EL (cell line): Measurements from ENCODE around the gene GCNT2.
"Not testable (repeated sequence)": the region's sequence is repeated elsewhere in the genome, so short reads cannot be mapped to it uniquely, and the experiment has no call there.

ENCODE experiments used
- DNase-seq: peaks from one replicate; pipeline ENCODE4 v3.0.0-alpha.2; 2016

Gene GCNT2

GRCh38 chr6:10584607-10585006 is 63.5 kb downstream of the GCNT2 start:
- no peak for DNase-seq

GRCh38 chr6:10585209-10585845 is 64.2 kb downstream of the GCNT2 start:
- peak; percentile 33 for DNase-seq

GRCh38 chr6:10586302-10586701 is 65.2 kb downstream of the GCNT2 start:
- DNase-seq, result no peak

GRCh38 chr6:10587656-10588406 is 66.7 kb downstream of the GCNT2 start:
- no peak for DNase-seq

GRCh38 chr6:10588562-10589428 is 67.6 kb downstream of the GCNT2 start:
- DNase-seq, result no peak

- no peak for DNase-seq
These were observed 68.2 kb downstream of the GCNT2 start for GRCh38 chr6:10589429-10589727.

- no peak for DNase-seq
These were observed 68.8 kb downstream of the GCNT2 start for GRCh38 chr6:10589983-10590382.

- no peak for DNase-seq
These were observed 70.4 kb downstream of the GCNT2 start for GRCh38 chr6:10591422-10592160.

- DNase-seq, result peak; percentile 63
These were observed 74.8 kb downstream of the GCNT2 start for GRCh38 chr6:10595731-10596664.

- DNase-seq, result no peak
These were observed 76.4 kb downstream of the GCNT2 start for GRCh38 chr6:10597499-10598001.

- no peak for DNase-seq
These were observed 77.2 kb downstream of the GCNT2 start for GRCh38 chr6:10598084-10598960.

GRCh38 chr6:10599046-10599445 is 77.9 kb downstream of the GCNT2 start:
- DNase-seq, result no peak

GRCh38 chr6:10600681-10601080 is 79.5 kb downstream of the GCNT2 start:
- DNase-seq, result not testable (repeated sequence)

GRCh38 chr6:10603219-10603618 is 82.1 kb downstream of the GCNT2 start:
- no peak for DNase-seq

GRCh38 chr6:10609038-10609437 is 87.9 kb downstream of the GCNT2 start:
- DNase-seq, result no peak

- DNase-seq, result peak; percentile 15
These were observed 89.1 kb downstream of the GCNT2 start for GRCh38 chr6:10610289-10610688.

- DNase-seq, result no peak
These were observed 91.0 kb downstream of the GCNT2 start for GRCh38 chr6:10612161-10612560.

GRCh38 chr6:10613077-10613476 is 91.9 kb downstream of the GCNT2 start:
- DNase-seq, result peak; percentile 13

- peak; percentile 18 for DNase-seq
These were observed 92.6 kb downstream of the GCNT2 start for GRCh38 chr6:10613723-10614122.

- no peak for DNase-seq
These were observed 94.5 kb downstream of the GCNT2 start for GRCh38 chr6:10615675-10616074.

GRCh38 chr6:10616266-10616665 is 95.1 kb downstream of the GCNT2 start:
- DNase-seq, result not testable (repeated sequence)
